ENCODE measurements around the gene STK32B.

DNA sequence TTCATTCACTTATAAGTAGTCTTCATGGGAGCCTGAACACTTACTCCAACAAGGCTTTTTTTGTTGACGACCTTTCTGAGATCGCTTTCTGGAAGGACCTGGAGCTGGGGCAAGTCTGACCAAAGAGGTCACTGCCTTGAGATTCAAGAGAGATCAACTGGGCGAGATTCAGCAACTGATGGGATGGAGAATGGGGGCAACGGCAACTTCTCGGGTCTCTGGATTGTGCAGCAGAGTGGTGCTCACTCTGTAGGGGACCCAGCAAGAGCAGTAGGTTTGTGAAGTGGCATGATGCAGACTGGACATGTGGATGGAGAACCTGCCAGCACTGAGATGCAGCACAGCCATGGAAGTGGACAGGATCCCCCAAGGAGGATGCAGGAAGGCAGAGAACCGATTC, 369.0 kb downstream of the STK32B start:
- TF ChIP-seq KLF10 (CRISPR knock-in tag; IDR thresholded peaks at IDR 0.05) (no peak), ZZZ3 (IDR thresholded peaks at IDR 0.05) (no peak)
